ENCODE data around the gene TCF7L1.

DNA sequence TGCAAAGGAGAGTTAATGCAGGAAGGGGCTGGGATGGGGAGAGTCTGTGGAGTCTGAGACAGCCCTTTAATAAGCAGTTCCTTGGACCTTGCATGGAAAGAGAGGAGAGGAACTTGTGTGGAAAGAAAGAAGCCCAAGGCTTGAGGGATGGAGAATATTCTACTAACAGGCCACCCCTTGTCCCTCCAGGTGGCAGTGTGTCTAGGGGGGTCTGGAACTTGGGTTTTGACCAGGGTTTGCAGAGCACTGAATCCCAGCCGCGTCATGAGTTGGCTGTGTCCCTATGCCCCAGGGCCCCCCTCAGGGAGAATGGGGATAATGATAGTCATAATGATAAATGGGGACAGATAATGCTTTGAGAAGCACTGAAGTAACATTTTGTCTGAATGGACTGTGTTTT, 15.0 kb downstream of the TCF7L1 start:
- TF ChIP-seq, protein P1, sequence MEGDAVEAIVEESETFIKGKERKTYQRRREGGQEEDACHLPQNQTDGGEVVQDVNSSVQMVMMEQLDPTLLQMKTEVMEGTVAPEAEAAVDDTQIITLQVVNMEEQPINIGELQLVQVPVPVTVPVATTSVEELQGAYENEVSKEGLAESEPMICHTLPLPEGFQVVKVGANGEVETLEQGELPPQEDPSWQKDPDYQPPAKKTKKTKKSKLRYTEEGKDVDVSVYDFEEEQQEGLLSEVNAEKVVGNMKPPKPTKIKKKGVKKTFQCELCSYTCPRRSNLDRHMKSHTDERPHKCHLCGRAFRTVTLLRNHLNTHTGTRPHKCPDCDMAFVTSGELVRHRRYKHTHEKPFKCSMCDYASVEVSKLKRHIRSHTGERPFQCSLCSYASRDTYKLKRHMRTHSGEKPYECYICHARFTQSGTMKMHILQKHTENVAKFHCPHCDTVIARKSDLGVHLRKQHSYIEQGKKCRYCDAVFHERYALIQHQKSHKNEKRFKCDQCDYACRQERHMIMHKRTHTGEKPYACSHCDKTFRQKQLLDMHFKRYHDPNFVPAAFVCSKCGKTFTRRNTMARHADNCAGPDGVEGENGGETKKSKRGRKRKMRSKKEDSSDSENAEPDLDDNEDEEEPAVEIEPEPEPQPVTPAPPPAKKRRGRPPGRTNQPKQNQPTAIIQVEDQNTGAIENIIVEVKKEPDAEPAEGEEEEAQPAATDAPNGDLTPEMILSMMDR (IDR thresholded peaks at IDR 0.05): no peak
- TF ChIP-seq JUND (IDR thresholded peaks at IDR 0.05): no peak
- TF ChIP-seq RAD21 (IDR thresholded peaks at IDR 0.05; ENCODE audit: low read length): no peak
- no peak for TF ChIP-seq SIN3A (IDR thresholded peaks at IDR 0.05; ENCODE audit: borderline replicate concordance, low read depth, low read length)
- no peak for TF ChIP-seq TAF1 (IDR thresholded peaks at IDR 0.05; ENCODE audit: borderline replicate concordance, low read depth, low read length)
- no peak for TF ChIP-seq POLR2AphosphoS5 (IDR thresholded peaks at IDR 0.05; ENCODE audit: low read depth, low read length)
- TF ChIP-seq TCF12 (IDR thresholded peaks at IDR 0.05): no peak
- no peak for TF ChIP-seq EP300 (IDR thresholded peaks at IDR 0.05; ENCODE audit: borderline replicate concordance in 1 of 2, low read depth in 1 of 2, low read length in 1 of 2)
- no peak for TF ChIP-seq FOXM1 (IDR thresholded peaks at IDR 0.05; ENCODE audit: low read depth)

All from SK-N-SH (cell line).